HG03135 (cell line): ENCODE results near the gene LINGO1.

Experiments
- ATAC-seq: cut with Tn5 transposase; IDR thresholded peaks from one replicate; pipeline ENCODE4 v1.9.1; 2021; ENCODE audit warnings: mild to moderate bottlenecking, moderate library complexity; ENCODE audit not compliant: unreplicated experiment

The LINGO1 gene

GRCh38 chr15:77573802-77574201 lies 58.9 kb downstream of the LINGO1 start:
- ATAC-seq: no peak

GRCh38 chr15:77572186-77572585 lies 60.5 kb downstream of the LINGO1 start:
- ATAC-seq: no peak

- no peak for ATAC-seq
Measured at GRCh38 chr15:77571741-77572140, 61.0 kb downstream of the LINGO1 start.

GRCh38 chr15:77571181-77571580 lies 61.5 kb downstream of the LINGO1 start:
- ATAC-seq: no peak

GRCh38 chr15:77569729-77570125 lies 63.0 kb downstream of the LINGO1 start:
- no peak for ATAC-seq

GRCh38 chr15:77568973-77569728 lies 63.6 kb downstream of the LINGO1 start:
- ATAC-seq: no peak

- ATAC-seq: no peak
Measured at GRCh38 chr15:77568014-77568972, 64.4 kb downstream of the LINGO1 start.

- no peak for ATAC-seq
Measured at GRCh38 chr15:77567202-77567601, 65.5 kb downstream of the LINGO1 start.

- ATAC-seq: no peak
Measured at GRCh38 chr15:77566092-77566491, 66.6 kb downstream of the LINGO1 start.

GRCh38 chr15:77565378-77565915 lies 67.3 kb downstream of the LINGO1 start:
- ATAC-seq: no peak

- ATAC-seq: no peak
Measured at GRCh38 chr15:77564938-77565337, 67.8 kb downstream of the LINGO1 start.

GRCh38 chr15:77564341-77564740 lies 68.4 kb downstream of the LINGO1 start:
- no peak for ATAC-seq

GRCh38 chr15:77563623-77564156 lies 69.0 kb downstream of the LINGO1 start:
- ATAC-seq: no peak
